PC-9 (cell line): ENCODE measurements around the gene OCSTAMP. TPM values are rescaled to one million over a fixed set of nuclear protein-coding genes. Genes with fewer than 3 reads are reported as not detected.

ENCODE experiments used
- BruUV-seq: library from RNA; stranded (reverse); fragments of 400-500 nt; replicated peaks from 2 replicates; lab custom pipeline; 2021; lab: Mats Ljungman, UMichigan
- CTCF ChIA-PET: fragments of 300-600 bp; sonication (Branson Sonifier 250); formaldehyde crosslinking; loops from one replicate; lab custom pipeline; 2022; ENCODE audit warnings: antibody characterized with exemption; lab: Charles Lee
- POLR2A ChIA-PET: fragments of 300-600 bp; sonication (Branson Sonifier 250); formaldehyde crosslinking; loops from one replicate; lab custom pipeline; 2022; ENCODE audit warnings: antibody characterized with exemption; ENCODE audit not compliant: unreplicated experiment; lab: Charles Lee
- DNase-seq, 2 experiments: peaks; one replicate each; pipeline versions ENCODE4 v3.0.0 to v3.0.0-alpha.2; 2015 to 2022; ENCODE audit warnings: mixed read lengths in 1 of 2
- H2AFZ ChIP-seq: fragments of 200-600 bp; sonication (generic); 2 replicates; pipeline ENCODE4 v1.8.1; 2017; ENCODE audit warnings: antibody characterized with exemption
- H3F3A ChIP-seq: fragments of 200-600 bp; sonication (generic); 2 replicates; pipeline ENCODE4 v1.8.1; 2017; ENCODE audit warnings: antibody characterized with exemption, mild to moderate bottlenecking, low read depth; ENCODE audit not compliant: insufficient read depth
- H3K27ac ChIP-seq: fragments of 200-600 bp; sonication (generic); 2 replicates; pipeline ENCODE4 v1.6.1; 2016; ENCODE audit warnings: mixed run types
- H3K27me3 ChIP-seq: fragments of 200-600 bp; sonication (generic); 2 replicates; pipeline ENCODE4 v1.6.1; 2016; ENCODE audit warnings: low read depth, mixed run types; ENCODE audit not compliant: insufficient read depth
- H3K36me3 ChIP-seq: fragments of 200-600 bp; sonication (generic); 2 replicates; pipeline ENCODE4 v1.6.1; 2016; ENCODE audit warnings: low read depth, mixed run types
- H3K4me1 ChIP-seq: fragments of 200-600 bp; sonication (generic); replicated peaks from 2 replicates; pipeline ENCODE4 v1.6.1; 2016; ENCODE audit warnings: mixed run types; ENCODE audit not compliant: insufficient read depth
- H3K4me2 ChIP-seq: fragments of 200-600 bp; sonication (generic); 2 replicates; pipeline ENCODE4 v1.6.1; 2017; ENCODE audit warnings: mixed run types
- H3K4me3 ChIP-seq: fragments of 200-600 bp; sonication (generic); 2 replicates; pipeline ENCODE4 v1.6.1; 2016; ENCODE audit warnings: mixed run types
- H3K79me2 ChIP-seq: fragments of 200-600 bp; sonication (generic); 2 replicates; pipeline ENCODE4 v1.6.1; 2017; ENCODE audit warnings: low read depth, mixed run types
- H3K9me2 ChIP-seq: fragments of 200-600 bp; sonication (generic); 2 replicates; pipeline ENCODE4 v1.8.1; 2017; ENCODE audit warnings: mild to moderate bottlenecking; ENCODE audit not compliant: insufficient read depth
- H3K9me3 ChIP-seq: fragments of 200-600 bp; sonication (generic); 2 replicates; pipeline ENCODE4 v1.8.1; 2016; ENCODE audit warnings: low read depth; ENCODE audit not compliant: insufficient read depth
- H4K20me1 ChIP-seq: fragments of 200-600 bp; sonication (generic); 2 replicates; pipeline ENCODE4 v1.8.1; 2017; ENCODE audit not compliant: insufficient read depth
- EZH2 ChIP-seq: fragments of 200-600 bp; sonication (generic); IDR thresholded peaks from 2 replicates; pipeline ENCODE4 v1.8.0; 2017; ENCODE audit warnings: antibody characterized with exemption, low read depth
- intact Hi-C: fragments of 100-400 bp; cut with micrococcal nuclease; formaldehyde crosslinking; loops from one replicate; pipeline ENCODE4 v1.10.0; 2022; ENCODE audit not compliant: unreplicated experiment
- total RNA-seq: library from RNA; stranded (reverse); gene quantifications from 2 replicates; pipeline ENCODE4 v1.2.3, GENCODE V29; 2021
- TF ChIP-seq, protein P1 (sequence below): fragments of 200-600 bp; sonication (generic); conservative IDR thresholded peaks from 2 replicates; pipeline ENCODE4 v1.6.1; 2017; ENCODE audit warnings: mixed run types, antibody characterized with exemption, mild to moderate bottlenecking, moderate library complexity

Gene OCSTAMP
- total RNA-seq, 1 experiment from 2014 or later, result not detected

DNA sequence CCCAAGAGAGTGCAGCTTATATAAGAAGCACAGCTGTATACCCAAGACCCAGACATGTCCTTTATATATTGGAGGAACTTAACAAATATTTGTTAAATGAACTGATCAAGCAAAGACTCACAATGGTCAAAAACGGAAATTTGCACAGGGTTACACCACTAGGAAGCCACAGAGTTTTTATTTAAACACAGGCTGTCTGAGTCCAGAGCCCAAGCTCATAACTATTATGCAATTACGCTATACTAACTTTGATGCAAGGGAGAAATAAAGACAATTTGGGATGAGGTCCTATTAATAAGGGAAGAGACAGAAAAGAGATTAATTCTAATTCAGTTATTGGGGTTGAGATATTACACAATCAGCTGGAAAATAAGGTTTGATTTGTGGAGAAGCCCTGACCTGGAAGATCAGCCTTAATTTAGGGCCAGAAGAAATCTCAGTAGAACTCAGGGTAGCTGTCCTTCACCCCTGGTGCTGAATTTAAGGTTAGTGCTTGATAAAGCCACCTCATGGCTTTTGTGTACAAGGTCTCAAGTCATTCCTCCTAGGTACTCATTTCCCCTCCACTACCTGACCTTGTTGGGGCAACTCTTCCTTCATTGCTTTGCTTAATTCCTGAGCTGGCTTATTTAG is 26.6 kb downstream of the OCSTAMP start:
- Histone ChIP-seq H3F3A (no peaks in the 10 kb centered on the region), H3K27me3 (0 out of 2 replicates have a peak, but pooled peaks cover 7% of the 10 kb centered on the region), H4K20me1 (no peaks in the 10 kb centered on the region), H3K9me2 (no peaks in the 10 kb centered on the region), H3K36me3 (no peaks in the 10 kb centered on the region), H3K4me1 (no peaks in the 10 kb centered on the region), H3K9me3 (no peaks in the 10 kb centered on the region), H3K79me2 (no peaks in the 10 kb centered on the region), H2AFZ (no peak overlapping the region), H3K4me3 (no peak overlapping the region), H3K4me2 (no peak overlapping the region), H3K27ac (no peak overlapping the region)
- intact Hi-C loops, result no loop called here
- TF ChIP-seq, protein P1, sequence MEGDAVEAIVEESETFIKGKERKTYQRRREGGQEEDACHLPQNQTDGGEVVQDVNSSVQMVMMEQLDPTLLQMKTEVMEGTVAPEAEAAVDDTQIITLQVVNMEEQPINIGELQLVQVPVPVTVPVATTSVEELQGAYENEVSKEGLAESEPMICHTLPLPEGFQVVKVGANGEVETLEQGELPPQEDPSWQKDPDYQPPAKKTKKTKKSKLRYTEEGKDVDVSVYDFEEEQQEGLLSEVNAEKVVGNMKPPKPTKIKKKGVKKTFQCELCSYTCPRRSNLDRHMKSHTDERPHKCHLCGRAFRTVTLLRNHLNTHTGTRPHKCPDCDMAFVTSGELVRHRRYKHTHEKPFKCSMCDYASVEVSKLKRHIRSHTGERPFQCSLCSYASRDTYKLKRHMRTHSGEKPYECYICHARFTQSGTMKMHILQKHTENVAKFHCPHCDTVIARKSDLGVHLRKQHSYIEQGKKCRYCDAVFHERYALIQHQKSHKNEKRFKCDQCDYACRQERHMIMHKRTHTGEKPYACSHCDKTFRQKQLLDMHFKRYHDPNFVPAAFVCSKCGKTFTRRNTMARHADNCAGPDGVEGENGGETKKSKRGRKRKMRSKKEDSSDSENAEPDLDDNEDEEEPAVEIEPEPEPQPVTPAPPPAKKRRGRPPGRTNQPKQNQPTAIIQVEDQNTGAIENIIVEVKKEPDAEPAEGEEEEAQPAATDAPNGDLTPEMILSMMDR, result no peak
- no peak for TF ChIP-seq EZH2
- CTCF ChIA-PET, result no interaction called here
- DNase-seq, result no peak
- POLR2A ChIA-PET, result interaction anchor here (0.6 kb wide), 1 partner anchor 1005 kb away, joined by 3 read pairs; no protein-coding TSS in a partner anchor
- no TSS peak for BruUV-seq

- TF ChIP-seq, protein P1, result no peak
- TF ChIP-seq EZH2, result no peak
These were observed 27.3 kb downstream of the OCSTAMP start for GRCh38 chr20:46523108-46523507.

GRCh38 chr20:46520976-46521579 is 29.4 kb downstream of the OCSTAMP start:
- BruUV-seq, result no TSS peak
- Histone ChIP-seq H3K9me3 (no peaks in the 10 kb centered on the region), H4K20me1 (no peaks in the 10 kb centered on the region), H3K9me2 (no peaks in the 10 kb centered on the region), H3K4me1 (no peaks in the 10 kb centered on the region), H3K79me2 (no peaks in the 10 kb centered on the region), H3K4me2 (no peak overlapping the region), H3K4me3 (no peak overlapping the region), H3K27ac (no peak overlapping the region), H3K27me3 (peaks cover 27% of the 10 kb centered on the region; the same call in 1 of the 2 replicates), H3K36me3 (no peaks in the 10 kb centered on the region), H3F3A (no peaks in the 10 kb centered on the region), H2AFZ (no peak overlapping the region)
- TF ChIP-seq, protein P1, result peak; percentile 74
- no peak for TF ChIP-seq EZH2
- intact Hi-C loops, result loop anchor here (1.0 kb wide), 3 partner anchors 160 to 227 kb away; no protein-coding TSS in a partner anchor
- DNase-seq, result peak; percentile 52 to 58
- ChIA-PET CTCF (no interaction called here), POLR2A (no interaction called here)

More at GRCh38 chr20:46523108-46523507, 27.3 kb downstream of the OCSTAMP start:
- Histone ChIP-seq H3K36me3 (no peaks in the 10 kb centered on the region), H4K20me1 (no peaks in the 10 kb centered on the region), H3K9me3 (no peaks in the 10 kb centered on the region), H3K27me3 (peaks cover 8% of the 10 kb centered on the region; the same call in 1 of the 2 replicates), H3K4me3 (no peak overlapping the region), H3K9me2 (no peaks in the 10 kb centered on the region), H3K27ac (no peak overlapping the region), H3K4me2 (no peak overlapping the region), H3K79me2 (no peaks in the 10 kb centered on the region), H3F3A (no peaks in the 10 kb centered on the region), H2AFZ (no peak overlapping the region), H3K4me1 (no peaks in the 10 kb centered on the region)
- CTCF ChIA-PET, result no interaction called here
- no peak for DNase-seq
- intact Hi-C loops, result no loop called here
- BruUV-seq, result no TSS peak
- POLR2A ChIA-PET, result no interaction called here
